ENCODE data around the gene CNIH4.

GRCh38 chr1:224308064-224308463 lies 48.6 kb upstream of the CNIH4 start:
- TF ChIP-seq POLR2A (IDR thresholded peaks at IDR 0.05; ENCODE audit: low read depth, low read length): no peak
- no peak for TF ChIP-seq POLR2AphosphoS5 (IDR thresholded peaks at IDR 0.05; ENCODE audit: low read depth, low read length)
